ENCODE measurements around the gene UQCC3. TPM values are rescaled to one million over a fixed set of nuclear protein-coding genes. Genes with fewer than 3 reads are reported as not detected.

UQCC3 gene
- total and polyA plus RNA-seq, 9 of the 15 experiments (the other 6 are each of a cell fraction or from before 2014, with no cell fraction given): 3.3 to 44.3 (median 8.0) TPM

DNA sequence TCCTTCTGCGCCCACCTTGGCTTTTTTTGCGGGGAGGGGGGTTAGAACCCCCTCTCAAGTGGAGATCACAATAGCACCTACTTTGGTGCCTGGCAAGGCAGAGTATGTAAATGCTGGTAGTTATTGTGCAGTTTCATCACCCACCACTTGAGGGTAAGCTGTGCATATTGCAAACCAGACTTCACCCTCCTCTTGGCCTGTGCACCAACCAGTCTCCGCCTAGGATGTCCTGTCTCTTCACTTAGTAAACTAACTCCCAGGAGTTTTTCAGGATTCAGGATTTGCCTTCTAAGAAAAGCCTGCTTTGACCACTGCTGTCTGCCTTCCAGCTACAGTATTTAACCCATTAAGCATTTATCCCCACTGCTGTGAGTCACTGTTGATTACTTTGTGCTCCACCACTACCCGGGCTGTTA is 9.4 kb downstream of the UQCC3 start (continued):
- TF ChIP-seq REST (IDR thresholded peaks at IDR 0.05; ENCODE audit: borderline replicate concordance) (peak; percentile 38; the same call in 1 of the 2 replicates), REST (CRISPR knock-in tag; IDR thresholded peaks at IDR 0.05; ENCODE audit: low read depth) (no peak), CEBPG (CRISPR knock-in tag; IDR thresholded peaks at IDR 0.05) (no peak; the same call in 1 of the 2 replicates), CEBPG (tag; conservative IDR thresholded peaks at IDR 0.05 in 1 of 2, IDR thresholded peaks at IDR 0.05 in 1 of 2) (peak in 1 of 2 experiments; percentile 46; a peak in 1 of 4 replicates), CREM (IDR thresholded peaks at IDR 0.05; ENCODE audit: low read depth) (peak; percentile 41), CTCF (IDR thresholded peaks at IDR 0.05 in 2 of 3, conservative IDR thresholded peaks at IDR 0.05 in 1 of 3; ENCODE audit: insufficient read depth in 2 of 3, low read depth in 1 of 3, low read length in 3 of 3) (peak; percentile 68 to 83 (median 69)), NR2C1 (IDR thresholded peaks at IDR 0.05) (no peak), NR2C1 (tag; IDR thresholded peaks at IDR 0.05) (no peak), ZNF592 (IDR thresholded peaks at IDR 0.05) (0 out of 2 replicates have a peak, but pooled peaks have one; percentile 53), RAD21 (CRISPR knock-in tag; conservative IDR thresholded peaks at IDR 0.05 in 1 of 2, IDR thresholded peaks at IDR 0.05 in 1 of 2) (peak; percentile 45 to 69), MECOM (CRISPR knock-in tag; IDR thresholded peaks at IDR 0.05) (no peak), CCNT2 (IDR thresholded peaks at IDR 0.05; ENCODE audit: borderline replicate concordance, extremely low read depth, insufficient read length, low read depth, low read length) (no peak)
